ENCODE results near the gene COL6A1.

DNA sequence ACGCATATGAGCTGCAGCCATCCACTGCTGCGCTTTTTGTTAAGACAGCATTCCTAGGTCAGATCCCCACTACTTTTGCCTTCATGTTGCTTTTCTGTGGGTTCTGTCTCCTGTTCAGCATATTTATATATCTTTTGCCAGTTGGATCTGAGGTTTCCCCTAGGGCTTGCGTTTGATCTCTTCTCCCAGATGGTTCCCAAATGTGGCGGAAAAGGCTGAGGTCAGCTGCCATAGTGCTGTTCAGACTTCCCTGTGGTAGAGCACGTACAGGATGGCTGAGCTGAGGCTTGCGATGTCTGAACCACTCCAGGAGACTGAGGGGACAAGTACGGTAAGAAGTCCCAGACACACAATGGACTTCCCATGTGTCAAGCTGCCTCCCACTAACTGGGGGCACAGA is 39.8 kb downstream of the COL6A1 start:
- TF ChIP-seq, protein P1, sequence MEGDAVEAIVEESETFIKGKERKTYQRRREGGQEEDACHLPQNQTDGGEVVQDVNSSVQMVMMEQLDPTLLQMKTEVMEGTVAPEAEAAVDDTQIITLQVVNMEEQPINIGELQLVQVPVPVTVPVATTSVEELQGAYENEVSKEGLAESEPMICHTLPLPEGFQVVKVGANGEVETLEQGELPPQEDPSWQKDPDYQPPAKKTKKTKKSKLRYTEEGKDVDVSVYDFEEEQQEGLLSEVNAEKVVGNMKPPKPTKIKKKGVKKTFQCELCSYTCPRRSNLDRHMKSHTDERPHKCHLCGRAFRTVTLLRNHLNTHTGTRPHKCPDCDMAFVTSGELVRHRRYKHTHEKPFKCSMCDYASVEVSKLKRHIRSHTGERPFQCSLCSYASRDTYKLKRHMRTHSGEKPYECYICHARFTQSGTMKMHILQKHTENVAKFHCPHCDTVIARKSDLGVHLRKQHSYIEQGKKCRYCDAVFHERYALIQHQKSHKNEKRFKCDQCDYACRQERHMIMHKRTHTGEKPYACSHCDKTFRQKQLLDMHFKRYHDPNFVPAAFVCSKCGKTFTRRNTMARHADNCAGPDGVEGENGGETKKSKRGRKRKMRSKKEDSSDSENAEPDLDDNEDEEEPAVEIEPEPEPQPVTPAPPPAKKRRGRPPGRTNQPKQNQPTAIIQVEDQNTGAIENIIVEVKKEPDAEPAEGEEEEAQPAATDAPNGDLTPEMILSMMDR (IDR thresholded peaks at IDR 0.05; ENCODE audit: poor library complexity) = no peak
- no peak for TF ChIP-seq EZH2phosphoT487 (IDR thresholded peaks at IDR 0.05; ENCODE audit: low read depth, severe bottlenecking, unreplicated experiment)

Measured in hepatocyte (in vitro differentiated cells).